22Rv1 (cell line): ENCODE data around the gene IFT122.

Experiments
- ZFX ChIP-seq: fragments of 450-650 bp; IDR thresholded peaks from 2 replicates; pipeline ENCODE4 v1.6.1; 2017; ENCODE audit warnings: antibody characterized with exemption, borderline replicate concordance
- TF ChIP-seq, protein P1 (sequence below): fragments of 450-650 bp; IDR thresholded peaks from 2 replicates; pipeline ENCODE4 v1.5.1; 2017; ENCODE audit warnings: mild to moderate bottlenecking

- TF ChIP-seq, protein P1, sequence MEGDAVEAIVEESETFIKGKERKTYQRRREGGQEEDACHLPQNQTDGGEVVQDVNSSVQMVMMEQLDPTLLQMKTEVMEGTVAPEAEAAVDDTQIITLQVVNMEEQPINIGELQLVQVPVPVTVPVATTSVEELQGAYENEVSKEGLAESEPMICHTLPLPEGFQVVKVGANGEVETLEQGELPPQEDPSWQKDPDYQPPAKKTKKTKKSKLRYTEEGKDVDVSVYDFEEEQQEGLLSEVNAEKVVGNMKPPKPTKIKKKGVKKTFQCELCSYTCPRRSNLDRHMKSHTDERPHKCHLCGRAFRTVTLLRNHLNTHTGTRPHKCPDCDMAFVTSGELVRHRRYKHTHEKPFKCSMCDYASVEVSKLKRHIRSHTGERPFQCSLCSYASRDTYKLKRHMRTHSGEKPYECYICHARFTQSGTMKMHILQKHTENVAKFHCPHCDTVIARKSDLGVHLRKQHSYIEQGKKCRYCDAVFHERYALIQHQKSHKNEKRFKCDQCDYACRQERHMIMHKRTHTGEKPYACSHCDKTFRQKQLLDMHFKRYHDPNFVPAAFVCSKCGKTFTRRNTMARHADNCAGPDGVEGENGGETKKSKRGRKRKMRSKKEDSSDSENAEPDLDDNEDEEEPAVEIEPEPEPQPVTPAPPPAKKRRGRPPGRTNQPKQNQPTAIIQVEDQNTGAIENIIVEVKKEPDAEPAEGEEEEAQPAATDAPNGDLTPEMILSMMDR = no peak
- no peak for TF ChIP-seq ZFX
Observed at GRCh38 chr3:129416415-129416814, 23.6 kb upstream of the IFT122 start.
